Endothelial cell of umbilical vein (primary cell): ENCODE data around the gene TSTD2. TPM values are rescaled to one million over a fixed set of nuclear protein-coding genes. Genes with fewer than 3 reads are reported as not detected.

ENCODE experiments used
- BruUV-seq: library from RNA; stranded (reverse); fragments of 400-500 nt; replicated peaks from 2 replicates; lab custom pipeline; 2021; lab: Mats Ljungman, UMichigan
- CTCF ChIA-PET: fragments of 300-600, 350-600 bp; sonication (Branson Sonifier 250); formaldehyde crosslinking; loops from one replicate; lab custom pipeline; 2021; ENCODE audit warnings: antibody characterized with exemption, inconsistent platforms; lab: Charles Lee
- POLR2A ChIA-PET: fragments of 300-600, 350-600 bp; sonication (Branson Sonifier 250); formaldehyde crosslinking; loops from one replicate; lab custom pipeline; 2021; ENCODE audit warnings: antibody characterized with exemption, inconsistent platforms; lab: Charles Lee
- DNase-seq: peaks from one replicate; pipeline ENCODE4 v3.0.0-alpha.2; 2011; ENCODE audit warnings: low read depth, low spot score
- FAIRE-seq: peaks from 2 replicates; lab custom pipeline; 2011; peaks lifted over from hg19 to GRCh38; lab: Jason Lieb, UNC
- H2AFZ ChIP-seq: 2 replicates; pipeline ENCODE4 v1.6.0; 2012; ENCODE audit warnings: low read depth, low read length, control low read depth, inconsistent platforms
- H3K27ac ChIP-seq: 2 replicates; pipeline ENCODE4 v1.5.1; 2011; ENCODE audit warnings: low read depth, mild to moderate bottlenecking, control low read depth, low read length, moderate library complexity; ENCODE audit not compliant: insufficient read depth
- H3K27me3 ChIP-seq, 2 experiments: 2 replicates each; pipeline versions ENCODE4 v1.6.0 to v1.6.1; 2011; ENCODE audit warnings: low read length in 2 of 2, mixed read lengths in 1 of 2; ENCODE audit not compliant: control insufficient read depth in 2 of 2, insufficient read depth in 2 of 2
- H3K36me3 ChIP-seq, 2 experiments: 2 replicates in 1 of 2; 3 replicates in 1 of 2; pipeline ENCODE4 v1.5.1; 2011; ENCODE audit warnings: low read length in 2 of 2, mild to moderate bottlenecking in 1 of 2, moderate library complexity in 1 of 2; ENCODE audit not compliant: control insufficient read depth in 2 of 2, insufficient read depth in 2 of 2; ENCODE audit errors: extremely low read depth in 1 of 2
- H3K4me1 ChIP-seq: 3 replicates; pipeline ENCODE4 v1.5.1; 2011; ENCODE audit warnings: mild to moderate bottlenecking, low read length; ENCODE audit not compliant: control insufficient read depth, insufficient read depth; ENCODE audit errors: extremely low read depth
- H3K4me2 ChIP-seq: 2 replicates; pipeline ENCODE4 v1.6.1; 2011; ENCODE audit warnings: low read length, control low read depth, mixed read lengths; ENCODE audit not compliant: insufficient read depth
- H3K4me3 ChIP-seq, 3 experiments: fragments of 200-600 bp in 1 of 3; sonication (generic), shearing (Covaris generic) in 1 of 3; replicated peaks in 1 of 3; 2 replicates each; pipeline ENCODE4 v1.5.1; 2011 to 2016; ENCODE audit warnings: control low read depth in 3 of 3, low read length in 3 of 3, mild to moderate bottlenecking in 2 of 3, inconsistent platforms in 1 of 3, low read depth in 1 of 3, moderate library complexity in 1 of 3; ENCODE audit not compliant: insufficient read depth in 1 of 3
- H3K79me2 ChIP-seq: 2 replicates; pipeline ENCODE4 v1.6.0; 2012; ENCODE audit warnings: low read length, inconsistent platforms; ENCODE audit not compliant: control insufficient read depth, insufficient read depth
- H3K9ac ChIP-seq: replicated peaks from 2 replicates; pipeline ENCODE3; 2011; ENCODE audit warnings: low read length, control low read depth; ENCODE audit not compliant: insufficient read depth; ENCODE audit errors: extremely low read depth
- H3K9me1 ChIP-seq: replicated peaks from 3 replicates; pipeline ENCODE4 v1.6.0; 2011; ENCODE audit warnings: mild to moderate bottlenecking, low read length; ENCODE audit not compliant: control insufficient read depth, insufficient read depth; ENCODE audit errors: extremely low read depth
- H3K9me3 ChIP-seq: replicated peaks from 2 replicates; pipeline ENCODE4 v1.5.1; 2012; ENCODE audit warnings: low read length, inconsistent platforms; ENCODE audit not compliant: control insufficient read depth, insufficient read depth
- H4K20me1 ChIP-seq: replicated peaks from 2 replicates; pipeline ENCODE3; 2011; ENCODE audit warnings: mild to moderate bottlenecking, low read length; ENCODE audit not compliant: control insufficient read depth, insufficient read depth; ENCODE audit errors: extremely low read depth
- FOS ChIP-seq: IDR thresholded peaks from 2 replicates; pipeline ENCODE4 v1.6.1; 2011; ENCODE audit warnings: mild to moderate bottlenecking, low read length, moderate library complexity, borderline replicate concordance; ENCODE audit not compliant: insufficient read depth
- POLR2AphosphoS5 ChIP-seq: IDR thresholded peaks from 2 replicates; pipeline ENCODE4 v1.6.1; 2012; ENCODE audit warnings: low read depth, mild to moderate bottlenecking, control low read depth, low read length, moderate library complexity; ENCODE audit not compliant: insufficient read depth
- dilution Hi-C: fragments of 300-500 bp; cut with MboI; formaldehyde crosslinking; loops from one replicate; pipeline ENCODE4 v1.15.0; 2019; ENCODE audit warnings: low sequenced_read_pairs; ENCODE audit not compliant: extremely low pct_ligation_motif_present
- intact Hi-C: fragments of 100-400 bp; cut with micrococcal nuclease; formaldehyde crosslinking; loops from one replicate; pipeline ENCODE4 v1.10.0; 2022
- polyA plus RNA-seq, 4 experiments: library from polyadenylated mRNA; depleted of rRNA in 3 of 4; stranded (reverse) in 3 of 4; unstranded in 1 of 4; fragments of >200 nt; gene quantifications; 2 replicates each; pipeline versions ENCODE4 v1.2.1 to v1.2.3, GENCODE V29; 2011 to 2012; ENCODE audit warnings: missing spikeins in 1 of 4
- total RNA-seq: library from RNA; stranded (reverse); gene quantifications from 2 replicates; pipeline ENCODE4 v1.2.3, GENCODE V29; 2021
- TF ChIP-seq, protein P1 (sequence below), 2 donors: IDR thresholded peaks; 1 replicate in 1 of 2; 2 replicates in 1 of 2; pipeline ENCODE4 v1.5.1; 2011; ENCODE audit warnings: low read length in 2 of 2, mild to moderate bottlenecking in 2 of 2, moderate library complexity in 2 of 2, control low read depth in 1 of 2, inconsistent platforms in 1 of 2, low read depth in 1 of 2; ENCODE audit not compliant: insufficient read depth in 1 of 2; ENCODE audit errors: extremely low read depth in 1 of 2

Gene TSTD2
- total and polyA plus RNA-seq, 2 donors (not counting 3 experiments of a cell fraction or from before 2014, with no cell fraction given) = 13.7 to 15.9 TPM

DNA sequence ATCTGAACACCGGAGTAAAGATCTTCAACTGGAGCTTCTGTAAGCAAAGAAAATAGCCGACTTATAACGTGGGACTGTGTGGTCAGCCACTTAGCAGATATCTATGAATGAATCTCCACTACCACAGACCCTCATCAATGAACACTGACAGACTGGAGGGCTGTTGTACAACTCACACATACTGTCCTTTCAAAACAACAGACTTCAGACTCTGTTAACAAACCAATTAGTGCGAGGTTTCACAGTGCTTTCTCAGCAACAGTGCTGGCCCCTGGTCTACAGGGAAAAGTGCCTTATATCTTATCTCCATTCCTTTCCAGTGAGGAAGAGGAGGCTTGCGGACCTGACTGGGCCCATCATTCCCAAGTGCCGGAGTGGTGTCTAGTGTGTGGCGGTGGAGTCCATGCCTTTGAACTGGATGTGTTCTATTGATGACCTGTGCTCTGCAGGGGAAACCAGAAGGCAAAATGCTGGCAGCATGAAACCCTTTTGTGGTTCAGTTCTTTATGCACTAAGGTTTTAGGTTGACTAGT is 33.8 kb downstream of the TSTD2 start:
- POLR2A ChIA-PET = no interaction called here
- dilution Hi-C loops (no loop called here), intact Hi-C loops (loop anchor here (2.0 to 5.0 kb wide), 3 partner anchors 35 to 742 kb away; no protein-coding TSS in a partner anchor)
- Histone ChIP-seq H3K4me2 (no peak overlapping the region), H2AFZ (no peak overlapping the region), H3K9me3 (no peaks in the 10 kb centered on the region), H3K27me3 (peaks cover 0 to 4% of the 10 kb centered on the region in 2 experiments), H3K27ac (no peak overlapping the region), H3K4me1 (no peaks in the 10 kb centered on the region), H3K9ac (no peak overlapping the region), H3K79me2 (no peaks in the 10 kb centered on the region), H3K9me1 (no peaks in the 10 kb centered on the region), H4K20me1 (no peaks in the 10 kb centered on the region), H3K36me3 (peaks cover 0 to 9% of the 10 kb centered on the region in 2 experiments), H3K4me3 (no peak overlapping the region)
- no peak for TF ChIP-seq POLR2AphosphoS5
- CTCF ChIA-PET = interaction anchor here (0.6 to 15.7 kb wide), 55 partner anchors 10 to 745 kb away, joined by 3 to 775 read pairs (median 8); partner anchors contain the start of genes NCBP1, TDRD7, TMOD1 and TSTD2
- FAIRE-seq (no peak), DNase-seq (no peak)
- BruUV-seq = no TSS peak

DNA sequence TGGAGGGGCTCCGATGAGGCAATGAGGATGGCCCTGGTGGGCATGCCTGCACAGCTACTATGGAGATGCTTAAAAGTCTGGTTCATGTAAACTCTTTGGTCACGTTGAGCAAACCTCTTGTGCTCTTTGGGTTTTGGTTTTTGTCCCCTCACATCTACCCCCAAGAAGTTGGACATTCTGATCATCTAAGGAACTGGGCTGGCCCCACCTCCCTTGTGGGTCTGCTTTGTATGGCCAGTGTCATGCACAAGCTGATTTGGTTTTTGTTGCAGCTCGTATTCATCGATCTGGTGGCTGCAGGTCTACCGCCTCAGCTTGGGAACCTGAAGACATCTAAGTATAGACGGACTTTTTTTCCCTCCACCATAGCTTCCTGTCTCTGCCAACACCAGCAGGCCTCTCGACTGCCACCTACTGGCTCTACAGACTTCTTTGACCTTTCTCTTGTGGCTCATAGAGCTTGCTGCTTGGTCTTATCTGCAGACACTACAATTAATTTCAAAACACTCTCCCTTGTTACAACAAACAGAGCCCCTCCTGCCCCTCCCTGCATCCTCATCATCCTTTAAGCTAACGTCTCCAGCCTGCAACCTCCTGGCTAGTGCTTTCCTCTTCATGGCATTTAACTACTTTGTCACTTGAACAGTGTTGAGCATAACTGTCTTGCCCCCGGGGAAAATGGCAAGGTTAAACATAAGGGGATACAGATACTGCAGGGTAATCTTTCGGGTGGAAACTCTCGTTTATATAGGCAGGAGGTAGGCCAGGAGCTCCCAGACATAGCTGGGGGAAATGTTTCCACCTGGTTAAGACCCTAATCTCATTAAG is 34.5 kb downstream of the TSTD2 start:
- H3K9me1 ChIP-seq = no peaks in the 10 kb centered on the region
- H4K20me1 ChIP-seq = no peaks in the 10 kb centered on the region
- ChIA-PET POLR2A (no interaction called here), CTCF (interaction anchor here (0.6 to 15.7 kb wide), 63 partner anchors 9 to 807 kb away, joined by 3 to 775 read pairs (median 6); partner anchors contain the start of genes NCBP1, TDRD7, TMOD1 and TSTD2)
- H3K36me3 ChIP-seq = peaks cover 0 to 8% of the 10 kb centered on the region in 2 experiments
- no peak overlapping the region for H3K9ac ChIP-seq
- no peak overlapping the region for H3K27ac ChIP-seq
- H2AFZ ChIP-seq = no peak overlapping the region
- H3K79me2 ChIP-seq = no peaks in the 10 kb centered on the region
- dilution Hi-C loops (no loop called here), intact Hi-C loops (loop anchor here (1.0 to 5.0 kb wide), 7 partner anchors 17 to 741 kb away; no protein-coding TSS in a partner anchor)
- no peak overlapping the region for H3K4me3 ChIP-seq
- FAIRE-seq (peak; percentile 93), DNase-seq (peak; percentile 82)
- no peak overlapping the region for H3K4me2 ChIP-seq
- H3K27me3 ChIP-seq = peaks cover 0 to 4% of the 10 kb centered on the region in 2 experiments
- H3K4me1 ChIP-seq = no peaks in the 10 kb centered on the region
- BruUV-seq = no TSS peak
- TF ChIP-seq FOS = no peak
- TF ChIP-seq, protein P1, sequence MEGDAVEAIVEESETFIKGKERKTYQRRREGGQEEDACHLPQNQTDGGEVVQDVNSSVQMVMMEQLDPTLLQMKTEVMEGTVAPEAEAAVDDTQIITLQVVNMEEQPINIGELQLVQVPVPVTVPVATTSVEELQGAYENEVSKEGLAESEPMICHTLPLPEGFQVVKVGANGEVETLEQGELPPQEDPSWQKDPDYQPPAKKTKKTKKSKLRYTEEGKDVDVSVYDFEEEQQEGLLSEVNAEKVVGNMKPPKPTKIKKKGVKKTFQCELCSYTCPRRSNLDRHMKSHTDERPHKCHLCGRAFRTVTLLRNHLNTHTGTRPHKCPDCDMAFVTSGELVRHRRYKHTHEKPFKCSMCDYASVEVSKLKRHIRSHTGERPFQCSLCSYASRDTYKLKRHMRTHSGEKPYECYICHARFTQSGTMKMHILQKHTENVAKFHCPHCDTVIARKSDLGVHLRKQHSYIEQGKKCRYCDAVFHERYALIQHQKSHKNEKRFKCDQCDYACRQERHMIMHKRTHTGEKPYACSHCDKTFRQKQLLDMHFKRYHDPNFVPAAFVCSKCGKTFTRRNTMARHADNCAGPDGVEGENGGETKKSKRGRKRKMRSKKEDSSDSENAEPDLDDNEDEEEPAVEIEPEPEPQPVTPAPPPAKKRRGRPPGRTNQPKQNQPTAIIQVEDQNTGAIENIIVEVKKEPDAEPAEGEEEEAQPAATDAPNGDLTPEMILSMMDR (IDR thresholded peaks at IDR 0.05; ENCODE audit: extremely low read depth in 1 of 2, insufficient read depth in 1 of 2, low read depth in 1 of 2, low read length in 2 of 2) = peak; percentile 90 to 91
- no peaks in the 10 kb centered on the region for H3K9me3 ChIP-seq
